Glomerular visceral epithelial cell (primary cell): ENCODE measurements around the gene NOL4L.

ENCODE experiments used
- DNase-seq: peaks from one replicate; pipeline ENCODE4 v3.0.0-alpha.2; 2016; ENCODE audit errors: extremely low spot score

NOL4L gene

DNA sequence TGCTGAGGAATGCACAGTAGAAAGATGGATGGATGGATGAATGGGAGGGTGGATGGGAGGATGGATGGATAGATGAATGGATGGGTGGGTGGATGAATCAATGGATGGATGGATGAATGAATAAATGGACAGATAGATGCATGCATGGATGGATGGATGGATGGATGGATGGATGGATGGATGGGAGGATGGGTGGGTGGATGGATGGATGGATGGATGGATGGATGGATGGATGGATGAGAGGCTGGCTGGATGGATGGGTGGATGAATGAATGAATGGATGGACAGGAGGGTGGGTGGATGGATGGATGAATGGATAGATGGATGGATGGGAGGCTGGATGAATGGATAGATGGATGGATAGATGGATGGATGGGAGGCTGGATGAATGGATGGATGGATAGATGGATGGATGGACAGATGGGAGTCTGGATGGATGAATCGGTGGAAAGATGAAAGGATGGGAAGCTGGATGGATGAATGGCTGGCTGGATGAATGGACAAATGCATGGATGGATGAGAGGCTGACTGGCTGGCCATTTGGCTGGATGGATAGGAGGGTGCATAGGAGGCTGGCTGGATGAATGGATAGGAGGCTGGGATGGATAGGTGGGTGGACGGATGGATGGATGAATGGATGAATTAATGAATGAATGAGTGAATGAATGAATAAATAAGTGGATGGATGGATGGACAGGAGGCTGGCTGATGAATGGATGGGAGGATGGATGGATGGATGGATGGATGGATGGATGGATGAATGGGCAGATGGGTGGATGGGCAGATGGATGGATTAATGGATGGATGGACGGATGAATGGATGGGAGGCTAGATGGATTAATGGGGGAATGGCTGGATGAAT lies 28.3 kb upstream of the NOL4L start:
- DNase-seq, result no peak

DNA sequence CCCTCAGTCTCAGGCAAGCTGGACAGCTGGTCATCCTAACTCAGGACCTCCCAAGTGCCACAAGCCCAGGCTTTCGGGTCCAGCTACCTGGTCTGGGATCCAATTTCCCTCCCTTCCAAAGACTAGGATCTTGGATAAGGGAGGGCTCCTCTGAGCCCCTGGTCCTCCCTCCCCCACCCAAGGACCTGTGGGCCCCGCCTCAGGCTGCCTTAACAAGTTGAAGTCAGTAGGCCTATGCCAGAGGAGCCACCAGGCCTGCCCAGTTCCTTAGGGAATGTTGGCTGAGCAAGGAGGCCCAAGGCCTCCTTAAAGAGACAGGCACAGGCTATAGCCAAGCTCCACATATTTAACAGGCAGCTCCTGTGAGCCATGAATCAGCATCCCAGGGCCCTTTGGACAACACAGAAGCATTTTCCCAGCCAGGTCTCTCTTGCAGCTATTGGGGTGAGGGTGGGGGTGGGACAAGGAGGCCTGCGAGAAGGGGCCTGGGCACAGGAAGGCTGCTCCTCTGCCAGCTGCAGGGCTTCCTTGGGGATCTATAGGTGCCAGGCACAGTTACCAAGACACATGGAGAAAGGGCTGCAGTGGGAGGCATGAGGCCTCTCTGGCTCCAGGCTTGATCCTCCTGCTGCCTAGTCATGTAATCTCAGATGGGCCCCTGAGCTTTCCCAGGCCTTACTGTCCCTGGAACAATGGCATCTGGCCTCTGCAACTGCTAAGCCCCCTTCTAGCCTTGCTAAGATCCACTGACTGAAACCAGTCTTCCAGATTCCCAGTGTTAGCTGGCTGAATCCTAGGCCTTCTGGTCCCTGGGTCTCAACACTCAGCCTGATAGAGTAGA lies 27.4 kb upstream of the NOL4L start:
- DNase-seq, result no peak

GRCh38 chr20:32611868-32612267 lies 26.7 kb upstream of the NOL4L start:
- no peak for DNase-seq

DNA sequence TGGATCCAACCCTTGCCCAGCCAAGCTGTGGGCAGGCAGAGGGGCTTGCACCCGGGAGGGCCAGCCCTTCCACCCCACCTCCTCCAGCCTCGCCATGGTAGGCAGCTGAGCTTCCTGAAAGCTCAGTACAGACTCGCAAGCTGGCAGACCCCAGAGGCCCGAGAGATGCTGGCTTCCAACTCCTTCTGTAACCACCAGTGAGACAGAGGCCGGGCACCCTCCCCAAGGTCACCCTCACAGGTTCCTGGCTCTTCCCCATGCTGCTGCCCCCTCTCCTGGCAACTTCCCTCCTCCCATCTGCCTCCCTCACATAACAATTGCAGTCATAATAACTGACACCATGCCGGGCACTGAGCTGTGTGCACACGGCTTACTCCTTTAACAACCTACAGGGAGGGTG lies 26.2 kb upstream of the NOL4L start:
- DNase-seq, result no peak

GRCh38 chr20:32610472-32611218 lies 25.5 kb upstream of the NOL4L start:
- no peak for DNase-seq

GRCh38 chr20:32609993-32610392 lies 24.9 kb upstream of the NOL4L start:
- no peak for DNase-seq

DNA sequence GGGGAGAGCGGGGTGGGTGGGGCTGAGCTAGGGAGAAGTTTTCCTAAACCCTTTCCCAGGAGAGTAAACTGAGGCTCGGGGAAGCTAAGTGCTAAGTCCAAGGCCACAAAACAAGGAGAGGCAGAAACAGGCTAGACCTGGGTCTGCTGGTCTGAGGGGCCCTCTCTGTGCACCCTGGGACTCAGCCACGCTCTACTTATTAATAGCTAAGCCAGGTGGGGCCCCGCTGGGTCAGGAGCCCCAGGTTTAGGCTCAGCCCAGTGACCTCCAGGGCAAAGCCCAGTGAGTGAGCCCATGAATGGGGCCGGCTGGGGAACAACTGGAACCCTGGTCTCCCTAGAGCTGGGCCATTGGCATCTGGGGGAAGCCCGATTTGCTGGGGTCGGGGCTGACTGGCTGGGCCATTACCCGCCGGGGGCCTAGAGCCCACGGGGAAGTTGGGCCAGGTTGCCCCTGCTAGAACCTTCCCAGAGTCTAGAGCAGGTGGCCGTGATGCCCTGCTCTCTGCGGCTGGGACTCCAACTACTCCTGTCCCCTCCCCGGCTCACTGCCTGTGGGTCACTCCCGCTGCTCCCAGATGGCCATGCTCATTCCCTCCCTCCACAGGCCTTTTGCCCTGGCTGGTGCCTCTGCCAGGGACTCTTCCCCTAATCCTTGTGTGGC lies 24.1 kb upstream of the NOL4L start:
- DNase-seq, result no peak

DNA sequence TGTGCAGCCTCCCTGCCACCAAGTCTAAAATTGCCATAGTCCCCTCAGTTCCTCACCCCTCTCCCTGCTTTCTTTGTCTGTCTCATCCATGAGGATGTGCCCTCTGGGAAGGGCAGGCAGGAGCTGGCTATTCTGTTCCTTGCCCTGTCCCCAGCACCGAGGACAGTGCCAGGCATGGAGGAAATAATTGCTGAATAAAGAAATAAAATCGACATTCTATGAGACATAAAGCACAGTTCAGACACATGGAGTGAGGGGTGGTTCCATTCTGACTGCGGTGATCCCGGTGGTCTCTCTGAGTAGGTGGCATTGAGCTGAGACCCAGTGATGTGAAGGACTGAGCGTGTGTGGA lies 23.5 kb upstream of the NOL4L start:
- no peak for DNase-seq

GRCh38 chr20:32607727-32608663 lies 22.9 kb upstream of the NOL4L start:
- DNase-seq, result no peak

DNA sequence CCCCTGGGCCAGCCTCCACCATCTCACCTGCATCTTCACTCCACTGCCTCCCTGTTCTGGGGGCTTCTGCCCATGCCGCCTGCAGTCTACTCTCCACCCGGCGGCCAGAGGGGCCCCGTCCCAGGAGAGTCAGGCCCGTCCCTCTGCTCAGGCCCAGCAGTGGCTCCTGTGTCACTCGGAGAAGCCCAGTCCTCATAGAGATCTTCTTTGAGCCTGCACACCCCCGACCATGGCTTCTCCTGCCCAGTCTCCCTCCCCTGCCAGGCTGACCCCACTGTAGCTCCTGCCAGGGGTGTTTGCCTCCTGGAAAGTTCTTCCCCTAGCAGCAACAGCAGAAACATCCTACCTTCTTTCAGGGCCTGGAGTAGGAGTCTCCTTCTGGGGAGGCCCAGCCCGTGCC lies 22.2 kb upstream of the NOL4L start:
- no peak for DNase-seq

- DNase-seq, result no peak
Measured at GRCh38 chr20:32606790-32607189, 21.7 kb upstream of the NOL4L start.

- DNase-seq, result no peak
Measured at GRCh38 chr20:32606107-32606506, 21.0 kb upstream of the NOL4L start.

GRCh38 chr20:32605167-32605656 lies 20.1 kb upstream of the NOL4L start:
- no peak for DNase-seq

GRCh38 chr20:32603046-32603726 lies 18.1 kb upstream of the NOL4L start:
- DNase-seq, result no peak

DNA sequence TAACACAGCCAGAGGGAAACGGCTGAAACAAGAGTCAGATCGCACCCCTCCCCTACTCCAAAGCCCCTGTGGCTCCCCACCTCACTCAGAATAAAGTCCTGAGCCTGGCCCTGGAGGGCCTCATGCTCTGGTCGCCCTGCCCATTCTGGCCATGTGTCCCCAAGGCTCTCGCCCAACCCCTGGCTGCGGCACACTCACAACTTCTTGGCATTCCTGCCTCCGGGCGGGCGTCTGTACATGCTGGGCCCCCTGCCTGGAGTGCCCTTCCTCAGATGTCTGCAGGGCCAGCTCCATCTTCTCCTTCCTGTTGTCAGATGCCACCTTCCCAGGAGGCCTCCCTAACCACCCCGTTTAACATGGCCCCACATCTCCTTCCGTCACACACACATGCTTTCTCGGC lies 17.1 kb upstream of the NOL4L start:
- DNase-seq, result no peak

GRCh38 chr20:32600681-32601237 lies 15.6 kb upstream of the NOL4L start:
- no peak for DNase-seq

GRCh38 chr20:32599783-32600340 lies 14.7 kb upstream of the NOL4L start:
- DNase-seq, result no peak

DNA sequence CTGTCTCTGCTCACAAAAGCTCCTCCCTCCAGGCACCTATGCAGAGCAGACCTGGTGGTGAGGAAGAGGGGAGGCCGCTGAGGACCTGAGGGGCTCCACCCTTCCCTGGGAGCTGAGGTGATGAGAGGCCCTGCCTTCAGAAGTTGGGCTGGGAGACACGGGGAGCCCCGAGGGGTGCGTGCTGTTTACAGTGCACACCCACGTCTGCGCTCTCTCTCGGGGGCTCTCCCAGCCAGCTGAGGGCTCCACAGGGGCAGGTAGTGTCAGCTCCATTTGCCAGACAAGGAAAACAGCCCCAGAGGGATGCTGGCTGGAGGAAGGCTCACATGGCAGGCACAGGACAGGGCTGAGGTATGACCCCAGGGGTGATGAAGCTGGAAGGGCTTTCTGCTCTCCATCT lies 13.5 kb upstream of the NOL4L start:
- DNase-seq, result no peak

DNA sequence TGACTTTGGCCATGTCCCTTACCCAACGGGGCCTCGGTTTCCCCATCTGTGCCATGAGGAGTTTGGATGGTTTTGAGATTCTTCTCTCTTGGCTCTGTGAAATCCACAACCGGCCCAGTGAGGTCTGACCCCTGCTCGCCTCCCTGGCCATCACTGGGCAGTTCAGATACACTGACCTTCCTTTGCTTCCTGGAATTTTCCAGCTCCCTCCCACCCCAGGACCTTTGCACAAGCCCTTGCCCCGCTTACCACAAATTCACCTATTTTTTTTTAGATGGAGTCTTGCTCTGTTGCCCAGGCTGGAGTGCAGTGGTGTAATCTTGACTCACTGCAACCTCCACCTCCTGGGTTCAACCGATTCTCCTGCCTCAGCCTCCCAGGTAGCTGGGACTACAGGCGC lies 12.6 kb upstream of the NOL4L start:
- no peak for DNase-seq
